IPS-15b (cell line): ENCODE data around the gene XAGE3.
"Not testable (repeated sequence)": the region's sequence is repeated elsewhere in the genome, so short reads cannot be mapped to it uniquely, and the experiment has no call there.

ENCODE experiments used
- H3K27me3 ChIP-seq: one replicate; pipeline ENCODE4 v1.6.1; 2013; ENCODE audit warnings: low read length; ENCODE audit not compliant: control insufficient read depth, insufficient read depth
- H3K36me3 ChIP-seq: one replicate; pipeline ENCODE4 v1.6.1; 2013; ENCODE audit warnings: low read length; ENCODE audit not compliant: control insufficient read depth, insufficient read depth
- H3K4me1 ChIP-seq: one replicate; pipeline ENCODE4 v1.6.1; 2013; ENCODE audit warnings: mild to moderate bottlenecking, low read length; ENCODE audit not compliant: control insufficient read depth, insufficient read depth
- H3K4me3 ChIP-seq: one replicate; pipeline ENCODE4 v1.5.1; 2013; ENCODE audit warnings: low read depth, low read length
- H3K9ac ChIP-seq: one replicate; pipeline ENCODE4 v1.6.1; 2013; ENCODE audit warnings: low read depth, mild to moderate bottlenecking, low read length
- H3K9me3 ChIP-seq: one replicate; pipeline ENCODE4 v1.6.1; 2013; ENCODE audit warnings: mild to moderate bottlenecking, low read length; ENCODE audit not compliant: control insufficient read depth, insufficient read depth

Gene XAGE3, protein sequence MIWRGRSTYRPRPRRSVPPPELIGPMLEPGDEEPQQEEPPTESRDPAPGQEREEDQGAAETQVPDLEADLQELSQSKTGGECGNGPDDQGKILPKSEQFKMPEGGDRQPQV

DNA sequence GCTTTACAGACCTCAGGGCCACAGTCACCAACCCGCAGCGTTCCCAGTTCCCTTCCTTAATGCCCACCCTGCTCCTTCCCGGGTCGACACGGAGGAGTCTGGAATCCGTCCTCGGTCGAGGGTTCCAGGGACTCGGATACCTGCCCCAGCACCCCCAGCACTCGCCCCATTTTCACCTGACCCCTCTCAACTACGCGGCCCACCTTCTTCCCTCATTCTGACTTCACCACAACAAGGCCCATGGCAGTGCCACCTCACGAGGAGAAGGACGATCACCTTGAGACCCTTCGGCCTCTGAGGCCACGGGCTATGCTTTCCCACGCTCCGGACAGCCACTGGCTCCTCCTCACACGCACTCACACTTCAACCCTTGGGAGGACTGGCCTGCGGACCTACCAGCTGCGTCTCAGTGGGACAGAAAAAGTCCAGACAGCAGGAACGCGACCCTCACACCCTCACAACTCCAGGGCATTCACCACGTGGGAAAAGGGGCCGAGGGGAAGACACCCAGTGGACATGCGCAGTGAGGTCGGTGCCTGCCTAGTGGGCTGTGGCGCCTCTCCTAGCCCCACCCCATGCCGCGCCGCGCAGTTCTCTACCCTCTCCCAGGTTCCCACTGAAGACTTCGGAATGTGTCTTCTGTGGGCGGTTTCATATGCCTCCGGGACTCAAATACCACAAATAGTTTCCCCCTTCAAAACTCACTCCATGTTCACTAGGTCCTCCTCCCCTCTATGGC is at the start of gene XAGE3:
Gene XAGE3, minus strand, starts transcription at position 474 of the 739 bp plus-strand sequence. CDS start 950 bp downstream, outside the sequence.
- H3K9ac ChIP-seq, result no peak within 1 kb of the TSS
- H3K4me1 ChIP-seq, result no peaks in the 10 kb centered on the region
- no peak within 1 kb of the TSS for H3K4me3 ChIP-seq
- no peaks in the 10 kb centered on the region for H3K36me3 ChIP-seq
- no peaks in the 10 kb centered on the region for H3K27me3 ChIP-seq
- H3K9me3 ChIP-seq, result no peaks in the 10 kb centered on the region

DNA sequence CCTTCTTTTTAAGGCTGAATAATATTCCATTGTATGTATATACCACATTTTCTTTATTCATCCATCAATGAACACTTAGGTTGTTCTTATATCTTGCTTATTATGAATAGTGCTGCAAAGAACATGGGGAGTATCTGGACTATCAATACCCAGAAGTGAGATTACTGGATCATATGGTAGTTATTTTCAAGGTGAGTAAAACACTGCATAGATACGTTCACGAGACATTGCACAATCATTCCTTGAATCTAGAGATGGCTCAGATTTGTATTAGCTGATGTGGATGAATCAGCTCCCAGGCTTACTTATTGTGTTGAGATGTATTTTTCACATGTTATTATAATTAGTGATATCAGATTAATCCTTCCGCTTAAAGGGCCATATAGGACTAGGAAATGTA is 46.8 kb upstream of the XAGE3 start:
- H3K9me3 ChIP-seq, H3K27me3 ChIP-seq, H3K4me1 ChIP-seq, H3K4me3 ChIP-seq, H3K36me3 ChIP-seq, H3K9ac ChIP-seq: not testable (repeated sequence)

DNA sequence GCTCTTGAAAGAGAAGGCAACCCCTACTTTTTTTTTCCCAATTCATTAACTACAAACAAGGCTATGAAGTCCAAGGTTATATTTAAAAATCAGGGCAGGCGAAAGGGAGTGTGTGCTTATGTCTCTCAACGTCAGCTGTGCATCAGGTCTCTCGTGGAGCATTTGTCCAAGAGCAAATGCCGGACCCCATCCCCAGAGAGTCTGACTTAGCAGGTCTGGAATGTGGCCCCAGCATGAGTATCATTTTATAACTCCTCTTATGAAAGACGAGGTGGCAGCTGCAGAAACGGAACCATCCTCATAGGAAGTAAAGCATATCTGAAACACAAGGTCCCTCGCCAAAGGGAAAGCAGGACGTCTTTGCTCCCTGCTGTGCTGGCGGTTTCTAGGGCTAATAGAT is 45.8 kb upstream of the XAGE3 start:
- not testable (repeated sequence) for H3K9ac ChIP-seq, H3K4me3 ChIP-seq

DNA sequence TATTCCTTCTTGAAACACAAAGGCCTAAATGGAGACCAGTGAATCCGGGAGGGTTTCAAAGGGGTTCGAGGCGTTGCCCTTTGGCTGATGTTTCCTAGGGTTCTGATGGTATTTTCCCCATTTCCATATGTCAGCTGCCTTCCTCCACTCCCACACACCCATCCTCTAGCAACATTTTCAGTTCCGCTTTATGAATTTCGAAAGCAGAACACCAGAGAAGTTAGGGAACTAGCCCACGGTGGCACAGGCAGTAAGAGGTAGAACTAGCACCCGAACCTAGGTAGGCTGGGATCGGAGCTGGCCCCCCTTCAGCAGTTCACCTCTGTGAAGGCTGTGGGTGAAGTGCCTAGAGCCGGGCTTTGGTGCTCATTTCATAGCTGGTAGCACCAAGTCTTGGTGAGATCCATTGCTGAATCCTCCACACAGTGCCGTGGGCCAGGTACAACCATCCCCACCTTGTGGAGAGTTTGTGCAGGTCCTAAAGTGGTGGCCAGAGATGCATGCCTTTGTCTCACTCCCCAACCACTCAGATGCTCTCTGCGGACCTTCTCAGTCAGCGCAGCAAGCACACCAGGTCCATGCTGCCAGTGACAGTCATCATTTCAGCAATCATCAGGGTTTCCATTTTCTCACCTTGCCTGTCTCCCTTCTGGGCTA is 41.6 kb upstream of the XAGE3 start:
- H3K36me3 ChIP-seq, H3K4me3 ChIP-seq, H3K9me3 ChIP-seq: not testable (repeated sequence)

More for the DNA sequence above, 45.8 kb upstream of the XAGE3 start:
- not testable (repeated sequence) for H3K36me3 ChIP-seq, H3K27me3 ChIP-seq, H3K9me3 ChIP-seq, H3K4me1 ChIP-seq

DNA sequence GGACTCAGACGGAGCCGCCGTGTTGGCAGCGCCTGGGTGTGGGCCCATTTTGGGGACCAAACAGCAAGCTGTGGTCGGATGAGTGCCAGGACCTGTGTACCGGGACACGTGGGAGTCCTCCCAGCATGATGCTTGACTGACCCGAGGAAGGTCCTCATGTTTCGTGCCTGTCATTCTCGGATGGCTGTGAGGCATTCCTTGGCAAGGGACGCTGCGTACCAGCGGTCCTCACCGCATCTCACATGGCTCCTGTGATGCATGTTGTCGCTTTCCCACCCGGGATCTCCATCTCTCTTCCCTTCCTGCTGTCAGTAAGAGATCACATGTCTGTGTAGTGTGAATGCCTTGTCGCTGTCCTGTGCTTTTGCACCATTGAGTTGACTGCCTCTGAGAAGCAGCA is 40.0 kb upstream of the XAGE3 start:
- H3K27me3 ChIP-seq, H3K9me3 ChIP-seq, H3K4me3 ChIP-seq, H3K9ac ChIP-seq, H3K4me1 ChIP-seq, H3K36me3 ChIP-seq: not testable (repeated sequence)

More for the DNA sequence above, 41.6 kb upstream of the XAGE3 start:
- H3K27me3 ChIP-seq, H3K9ac ChIP-seq, H3K4me1 ChIP-seq: not testable (repeated sequence)

DNA sequence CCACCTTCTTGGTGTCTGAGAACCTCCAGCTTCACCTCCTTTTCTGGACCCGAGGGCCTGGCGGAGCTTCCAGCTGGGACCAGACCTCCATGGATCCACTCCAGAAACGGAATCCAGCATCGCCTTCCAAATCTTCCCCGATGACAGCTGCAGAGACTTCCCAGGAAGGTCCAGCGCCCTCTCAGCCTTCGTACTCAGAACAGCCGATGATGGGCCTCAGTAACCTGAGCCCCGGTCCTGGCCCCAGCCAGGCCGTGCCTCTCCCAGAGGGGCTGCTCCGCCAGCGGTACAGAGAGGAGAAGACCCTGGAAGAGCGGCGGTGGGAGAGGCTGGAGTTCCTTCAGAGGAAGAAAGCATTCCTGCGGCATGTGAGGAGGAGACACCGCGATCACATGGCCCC is 39.3 kb upstream of the XAGE3 start:
- H3K4me1 ChIP-seq, H3K36me3 ChIP-seq, H3K4me3 ChIP-seq, H3K9me3 ChIP-seq, H3K9ac ChIP-seq, H3K27me3 ChIP-seq: not testable (repeated sequence)

DNA sequence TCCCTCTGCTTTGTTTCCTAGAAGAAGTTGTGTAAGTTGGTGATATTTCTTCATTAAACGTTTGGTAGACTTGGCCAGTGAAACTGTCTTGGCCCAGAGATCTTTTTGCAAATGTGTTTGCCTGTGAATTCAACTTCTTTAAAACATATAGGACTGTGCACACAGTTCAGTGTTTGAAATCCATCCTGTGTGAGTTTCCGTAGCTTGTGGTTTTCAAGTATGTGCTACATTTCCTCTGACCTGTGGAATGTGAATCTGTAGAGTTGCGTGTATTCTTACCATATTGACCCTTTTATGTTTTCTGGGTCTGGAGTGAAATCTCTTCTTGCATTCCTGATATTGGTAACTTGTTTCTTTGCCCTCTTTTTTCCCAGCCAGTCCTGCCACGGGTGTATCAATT is 38.2 kb upstream of the XAGE3 start:
- not testable (repeated sequence) for H3K9ac ChIP-seq, H3K27me3 ChIP-seq, H3K4me3 ChIP-seq, H3K4me1 ChIP-seq, H3K9me3 ChIP-seq, H3K36me3 ChIP-seq

DNA sequence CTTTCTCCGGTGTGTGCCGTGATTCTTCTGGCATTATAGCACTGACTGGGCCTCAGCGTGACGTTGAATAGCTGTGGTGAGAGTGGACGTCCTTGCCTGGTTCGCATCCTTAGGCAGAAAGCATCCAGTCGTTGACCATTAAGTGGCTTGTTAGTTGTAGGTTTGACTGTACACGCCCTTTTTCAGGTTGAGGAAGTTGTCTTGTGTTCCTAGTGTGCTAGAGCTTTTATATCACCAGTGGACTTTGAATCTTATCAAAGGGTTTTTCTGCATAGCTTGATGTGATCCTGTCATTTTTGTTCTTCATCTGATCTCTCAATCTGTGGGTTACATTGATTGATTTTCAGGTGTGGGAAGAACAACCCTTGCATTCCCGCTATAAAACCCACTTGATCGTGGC is 37.6 kb upstream of the XAGE3 start:
- not testable (repeated sequence) for H3K9me3 ChIP-seq, H3K27me3 ChIP-seq, H3K4me3 ChIP-seq, H3K9ac ChIP-seq, H3K4me1 ChIP-seq, H3K36me3 ChIP-seq

DNA sequence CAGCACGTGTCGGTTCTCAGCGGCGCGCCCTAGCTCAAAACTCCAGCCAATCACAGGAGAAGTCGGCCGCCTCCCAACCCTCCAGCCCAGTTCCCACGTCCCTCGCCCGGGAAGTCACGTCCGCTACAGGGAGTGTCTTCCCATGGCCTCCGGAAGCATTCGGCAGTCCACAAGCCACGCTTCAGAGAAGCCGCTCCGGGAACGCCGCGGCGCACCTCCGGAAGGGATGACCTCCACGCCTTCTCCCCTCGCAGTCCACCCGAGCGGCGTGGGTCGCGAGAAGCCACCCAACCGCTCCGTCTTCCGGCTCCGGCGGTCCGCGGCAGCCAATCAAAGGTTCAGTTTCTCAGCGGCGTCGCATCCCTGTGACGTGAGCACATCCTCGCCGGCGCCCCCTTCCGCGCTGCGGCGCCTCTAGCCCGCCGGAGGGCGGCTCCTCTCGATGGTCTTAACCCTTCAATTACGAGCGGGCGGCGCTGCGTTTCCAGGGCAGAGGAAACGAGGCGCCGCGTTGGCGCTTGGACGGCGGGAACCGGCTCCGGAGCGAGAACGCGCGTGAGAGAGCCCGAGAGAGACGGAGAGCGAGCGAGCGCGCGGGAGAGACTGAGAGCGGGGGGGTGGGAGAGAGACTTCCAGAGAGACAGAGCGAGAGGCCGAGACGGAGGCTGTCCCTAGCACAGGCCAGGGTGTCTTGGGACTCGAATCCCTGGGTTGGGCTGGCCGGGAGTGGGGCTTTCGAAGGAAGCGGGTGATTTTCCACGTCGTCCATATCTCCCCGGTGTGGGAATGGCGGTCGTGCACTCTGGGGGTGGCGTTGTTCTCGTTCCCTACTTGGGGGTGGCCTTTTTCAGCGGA is 29.2 kb upstream of the XAGE3 start, which contains the start of gene FAM156B:
Gene FAM156B, plus strand, starts transcription at position 476 of the 855 bp plus-strand sequence. CDS start 9,896 bp downstream, outside the sequence.
- not testable (repeated sequence) for H3K27me3 ChIP-seq, H3K9ac ChIP-seq, H3K4me3 ChIP-seq, H3K9me3 ChIP-seq, H3K36me3 ChIP-seq, H3K4me1 ChIP-seq

DNA sequence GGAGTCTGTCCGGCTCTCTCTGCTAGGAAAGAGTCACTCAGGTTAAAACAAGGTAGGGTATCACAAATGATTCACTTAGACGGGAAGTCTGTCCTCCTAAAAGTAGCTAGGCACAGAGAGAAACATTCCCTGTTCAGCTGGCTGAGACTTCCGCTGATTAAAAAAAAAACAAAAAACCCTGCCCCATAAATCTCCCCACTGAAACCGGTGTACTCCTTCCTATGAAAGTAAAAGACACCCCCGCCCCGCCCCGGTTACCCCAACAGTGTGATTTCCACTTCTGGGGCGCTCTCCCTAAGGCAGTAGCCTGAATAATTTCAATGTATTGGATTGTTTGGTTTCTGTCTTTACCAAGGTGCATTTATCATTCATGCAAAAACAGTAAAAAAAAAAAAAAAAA is 28.6 kb upstream of the XAGE3 start:
- not testable (repeated sequence) for H3K36me3 ChIP-seq, H3K9ac ChIP-seq, H3K9me3 ChIP-seq, H3K4me3 ChIP-seq, H3K27me3 ChIP-seq, H3K4me1 ChIP-seq

DNA sequence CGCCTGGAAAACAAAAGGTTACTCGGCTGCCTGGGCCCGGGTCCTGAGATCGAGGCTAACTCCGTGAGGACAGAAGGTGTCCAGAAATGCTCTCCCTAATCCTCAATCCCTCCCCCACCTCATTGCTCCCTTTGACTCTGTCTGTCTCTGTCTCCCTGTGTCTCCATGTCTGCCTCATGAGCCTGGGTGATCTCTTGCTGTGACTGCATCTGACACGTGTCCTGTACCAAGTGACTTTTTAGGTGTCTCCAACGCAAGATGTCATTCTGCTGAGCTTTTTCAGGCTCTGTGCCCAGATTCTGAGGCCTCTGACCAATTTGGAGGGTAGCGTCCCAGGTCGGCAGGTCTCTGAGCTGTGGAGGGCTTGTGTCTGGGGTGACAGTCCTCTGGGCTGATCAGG is 20.2 kb upstream of the XAGE3 start:
- H3K4me1 ChIP-seq, H3K9ac ChIP-seq, H3K4me3 ChIP-seq, H3K27me3 ChIP-seq, H3K36me3 ChIP-seq, H3K9me3 ChIP-seq: not testable (repeated sequence)
